Caco-2 (cell line): Measurements from ENCODE around the gene LEMD2. TPM values are rescaled to one million over a fixed set of nuclear protein-coding genes. Genes with fewer than 3 reads are reported as not detected.

ENCODE experiments used
- BruUV-seq: library from RNA; stranded (reverse); fragments of 400-500 nt; replicated peaks from 2 replicates; lab custom pipeline; 2021; lab: Mats Ljungman, UMichigan
- CTCF ChIA-PET: fragments of 300-600 bp; sonication (Branson Sonifier 250); formaldehyde crosslinking; loops from one replicate; lab custom pipeline; 2022; ENCODE audit warnings: antibody characterized with exemption; lab: Charles Lee
- POLR2A ChIA-PET: fragments of 300-600 bp; sonication (Branson Sonifier 250); formaldehyde crosslinking; loops from one replicate; lab custom pipeline; 2022; ENCODE audit warnings: antibody characterized with exemption; lab: Charles Lee
- DNase-seq, 2 experiments: peaks; one replicate each; pipeline versions ENCODE4 v3.0.0 to v3.0.0-alpha.2; 2020 to 2022
- H3K27me3 ChIP-seq: replicated peaks from 2 replicates; pipeline ENCODE4 v1.6.0; 2011; ENCODE audit warnings: low read length; ENCODE audit not compliant: control insufficient read depth, insufficient read depth
- H3K36me3 ChIP-seq: 2 replicates; pipeline ENCODE4 v1.5.1; 2011; ENCODE audit warnings: low read length; ENCODE audit not compliant: control insufficient read depth, insufficient read depth
- H3K4me1 ChIP-seq: fragments of 250-450 bp; sonication (Bioruptor Pico); 2 replicates; pipeline ENCODE4 v1.5.1; 2020; ENCODE audit warnings: mild to moderate bottlenecking
- H3K4me3 ChIP-seq: 2 replicates; pipeline ENCODE4 v1.5.1; 2011; ENCODE audit warnings: low read depth, mild to moderate bottlenecking, control low read depth, low read length
- H3K9me3 ChIP-seq: fragments of 250-450 bp; sonication (Bioruptor Pico); 2 replicates; pipeline ENCODE4 v1.5.1; 2020; ENCODE audit warnings: mild to moderate bottlenecking, moderate library complexity
- H3K27ac Mint-ChIP-seq: one replicate; pipeline ENCODE4 v1.8.0; 2022; ENCODE audit warnings: mixed read lengths; ENCODE audit not compliant: unreplicated experiment
- H3K27me3 Mint-ChIP-seq: one replicate; pipeline ENCODE4 v1.8.0; 2022; ENCODE audit warnings: mixed read lengths; ENCODE audit not compliant: insufficient read depth, unreplicated experiment
- H3K36me3 Mint-ChIP-seq: one replicate; pipeline ENCODE4 v1.8.0; 2022; ENCODE audit warnings: mild to moderate bottlenecking, mixed read lengths; ENCODE audit not compliant: insufficient read depth, unreplicated experiment
- H3K4me1 Mint-ChIP-seq: one replicate; pipeline ENCODE4 v1.8.0; 2022; ENCODE audit warnings: low read depth, mixed read lengths; ENCODE audit not compliant: unreplicated experiment
- H3K4me3 Mint-ChIP-seq: one replicate; pipeline ENCODE4 v1.8.0; 2022; ENCODE audit warnings: mild to moderate bottlenecking, moderate library complexity, mixed read lengths; ENCODE audit not compliant: unreplicated experiment
- H3K9me3 Mint-ChIP-seq: one replicate; pipeline ENCODE4 v1.8.0; 2022; ENCODE audit warnings: mixed read lengths; ENCODE audit not compliant: unreplicated experiment
- CTCF ChIP-seq, 2 experiments: fragments of 200-600 bp in 1 of 2; IDR thresholded peaks; 1 replicate in 1 of 2; 2 replicates in 1 of 2; pipeline versions ENCODE4 v1.5.1 to v1.8.0; 2011 to 2022; ENCODE audit warnings: antibody characterized with exemption in 1 of 2, control low read depth in 1 of 2, inconsistent platforms in 1 of 2, low read depth in 1 of 2, low read length in 1 of 2, mild to moderate bottlenecking in 1 of 2, moderate library complexity in 1 of 2; ENCODE audit not compliant: insufficient read depth in 1 of 2, severe bottlenecking in 1 of 2, unreplicated experiment in 1 of 2
- intact Hi-C: fragments of 100-400 bp; cut with micrococcal nuclease; formaldehyde crosslinking; loops from one replicate; pipeline ENCODE4 v1.10.0; 2022; ENCODE audit not compliant: unreplicated experiment
- total RNA-seq: library from RNA; stranded (reverse); gene quantifications from 2 replicates; pipeline ENCODE4 v1.2.3, GENCODE V29; 2022

Gene LEMD2
- total RNA-seq, 1 experiment from 2014 or later = 53.2 TPM

DNA sequence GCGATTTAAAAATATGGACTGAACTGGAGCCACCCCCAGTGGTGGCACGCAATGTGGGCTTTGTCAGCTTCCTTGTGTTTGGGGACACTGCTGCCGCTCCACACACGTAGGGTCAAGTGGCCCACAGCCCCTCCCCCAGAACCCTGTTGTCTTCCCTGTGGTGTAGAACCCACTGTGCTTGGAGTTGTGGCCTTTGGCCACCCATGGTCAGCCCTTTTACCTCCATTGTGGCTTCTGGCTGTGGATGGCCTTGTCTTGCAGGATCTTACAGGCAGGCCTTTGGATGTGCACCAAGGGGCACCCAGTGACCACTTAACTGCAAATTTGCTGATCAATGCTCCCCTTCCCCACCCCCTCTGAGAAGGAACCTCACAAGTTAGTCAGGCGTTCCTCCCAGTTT is 2.0 kb upstream of the LEMD2 start:
- H3K4me3 ChIP-seq = no peak overlapping the region
- Mint-ChIP-seq H3K27me3 (peaks cover 4% of the 10 kb centered on the region), H3K4me3 (no peak overlapping the region), H3K4me1 (no peaks in the 10 kb centered on the region), H3K36me3 (no peaks in the 10 kb centered on the region), H3K9me3 (no peaks in the 10 kb centered on the region), H3K27ac (no peak overlapping the region)
- no peaks in the 10 kb centered on the region for H3K27me3 ChIP-seq
- H3K4me1 ChIP-seq = peaks cover 15% of the 10 kb centered on the region
- no peak for TF ChIP-seq CTCF (IDR thresholded peaks at IDR 0.05; ENCODE audit: insufficient read depth in 1 of 2, low read depth in 1 of 2, low read length in 1 of 2, severe bottlenecking in 1 of 2, unreplicated experiment in 1 of 2)
- no TSS peak for BruUV-seq
- ChIA-PET CTCF (no interaction called here), POLR2A (no interaction called here)
- intact Hi-C loops = no loop called here
- no peak for DNase-seq
- no peaks in the 10 kb centered on the region for H3K9me3 ChIP-seq
- no peaks in the 10 kb centered on the region for H3K36me3 ChIP-seq

GRCh38 chr6:33790379-33790778 is 1.4 kb upstream of the LEMD2 start:
- H3K4me3 Mint-ChIP-seq = peak overlapping the region; percentile 29
- no peaks in the 10 kb centered on the region for H3K27me3 ChIP-seq
- ChIA-PET CTCF (no interaction called here), POLR2A (no interaction called here)
- peaks cover 4% of the 10 kb centered on the region for H3K27me3 Mint-ChIP-seq
- TF ChIP-seq CTCF (IDR thresholded peaks at IDR 0.05; ENCODE audit: insufficient read depth in 1 of 2, low read depth in 1 of 2, low read length in 1 of 2, severe bottlenecking in 1 of 2, unreplicated experiment in 1 of 2) = no peak
- H3K4me1 Mint-ChIP-seq = no peaks in the 10 kb centered on the region
- H3K36me3 ChIP-seq = no peaks in the 10 kb centered on the region
- no peaks in the 10 kb centered on the region for H3K9me3 ChIP-seq
- BruUV-seq = no TSS peak
- no peak for DNase-seq
- H3K4me1 ChIP-seq = peaks cover 15% of the 10 kb centered on the region
- no peaks in the 10 kb centered on the region for H3K9me3 Mint-ChIP-seq
- no peaks in the 10 kb centered on the region for H3K36me3 Mint-ChIP-seq
- no peak overlapping the region for H3K27ac Mint-ChIP-seq
- H3K4me3 ChIP-seq = no peak overlapping the region
- intact Hi-C loops = no loop called here

DNA sequence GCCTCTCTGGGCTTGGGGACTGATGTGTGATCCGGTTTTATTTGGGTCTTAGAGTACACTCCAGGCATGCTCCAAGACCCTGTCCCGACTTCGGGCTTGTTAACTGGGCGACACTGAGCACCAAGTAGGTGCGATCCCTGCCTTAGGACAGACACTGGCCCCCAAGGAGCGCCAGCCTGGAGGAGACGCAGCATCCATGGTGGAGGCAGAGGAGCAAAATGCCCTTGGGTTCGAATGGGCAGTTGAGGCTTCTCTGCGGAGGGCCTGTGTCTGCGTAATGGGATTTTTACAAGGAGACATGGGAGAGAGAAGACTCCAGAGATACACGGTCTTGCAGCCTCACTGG is 593 bp upstream of the LEMD2 start:
- DNase-seq = no peak
- no peaks in the 10 kb centered on the region for H3K9me3 Mint-ChIP-seq
- H3K27me3 Mint-ChIP-seq = peaks cover 4% of the 10 kb centered on the region
- Histone ChIP-seq H3K9me3 (no peaks in the 10 kb centered on the region), H3K27me3 (no peaks in the 10 kb centered on the region), H3K4me1 (peaks cover 14% of the 10 kb centered on the region), H3K36me3 (no peaks in the 10 kb centered on the region), H3K4me3 (no peak overlapping the region)
- ChIA-PET POLR2A (no interaction called here), CTCF (no interaction called here)
- no peaks in the 10 kb centered on the region for H3K4me1 Mint-ChIP-seq
- TSS peak; percentile 59 for BruUV-seq
- TF ChIP-seq CTCF (IDR thresholded peaks at IDR 0.05; ENCODE audit: insufficient read depth in 1 of 2, low read depth in 1 of 2, low read length in 1 of 2, severe bottlenecking in 1 of 2, unreplicated experiment in 1 of 2) = no peak
- peak overlapping the region; percentile 54 for H3K4me3 Mint-ChIP-seq
- intact Hi-C loops = no loop called here
- no peak overlapping the region for H3K27ac Mint-ChIP-seq
- H3K36me3 Mint-ChIP-seq = peaks cover 4% of the 10 kb centered on the region
